GM21526 (cell line): ENCODE measurements around the gene ANXA8L1.
"Not testable (repeated sequence)": the region's sequence is repeated elsewhere in the genome, so short reads cannot be mapped to it uniquely, and the experiment has no call there.

Source experiments
- ATAC-seq: cut with Tn5 transposase; IDR thresholded peaks from one replicate; pipeline ENCODE4 v1.9.1; 2021; ENCODE audit warnings: moderate library complexity; ENCODE audit not compliant: unreplicated experiment, low FRiP score

ANXA8L1 gene

DNA sequence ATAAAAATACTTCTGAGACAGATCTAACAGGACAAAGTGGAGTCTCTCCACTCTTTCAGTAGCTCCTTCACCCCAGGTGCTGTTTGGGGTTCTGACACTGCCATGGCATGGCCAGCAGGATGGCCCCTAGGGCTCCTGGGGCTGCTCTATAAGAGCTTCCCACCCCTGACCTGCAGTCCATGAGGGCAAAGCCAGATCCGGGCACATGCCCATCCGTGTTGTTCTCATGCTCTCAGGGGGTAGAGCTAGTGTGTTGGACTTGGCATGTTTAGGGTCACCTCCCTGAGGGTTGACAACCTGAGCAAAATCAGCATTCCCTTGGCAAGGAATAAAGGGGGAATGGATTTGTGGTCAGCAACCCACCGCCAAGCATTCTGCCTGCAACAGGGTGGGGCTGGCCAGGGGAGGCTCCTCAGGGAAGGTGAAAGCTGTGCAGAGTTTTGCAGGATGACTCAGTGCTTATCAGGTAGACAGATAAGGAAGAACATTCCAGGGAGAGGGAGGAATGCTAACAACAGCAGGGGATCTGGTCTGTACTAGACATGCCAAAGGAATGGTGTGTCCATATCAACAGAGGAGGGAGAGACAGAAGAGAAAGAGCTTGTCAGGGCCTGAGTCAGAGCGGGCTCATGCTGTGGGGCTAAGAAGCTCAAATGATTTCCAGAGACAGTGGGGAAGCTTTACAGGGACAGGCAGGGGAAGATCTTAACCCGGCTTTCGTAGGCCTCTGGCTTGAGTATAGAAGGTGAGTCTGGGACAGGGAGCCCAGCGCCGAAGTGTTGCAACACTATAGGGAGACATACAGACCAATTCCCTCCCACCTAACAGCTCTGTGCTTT, 21.1 kb downstream of the ANXA8L1 start:
- not testable (repeated sequence) for ATAC-seq

DNA sequence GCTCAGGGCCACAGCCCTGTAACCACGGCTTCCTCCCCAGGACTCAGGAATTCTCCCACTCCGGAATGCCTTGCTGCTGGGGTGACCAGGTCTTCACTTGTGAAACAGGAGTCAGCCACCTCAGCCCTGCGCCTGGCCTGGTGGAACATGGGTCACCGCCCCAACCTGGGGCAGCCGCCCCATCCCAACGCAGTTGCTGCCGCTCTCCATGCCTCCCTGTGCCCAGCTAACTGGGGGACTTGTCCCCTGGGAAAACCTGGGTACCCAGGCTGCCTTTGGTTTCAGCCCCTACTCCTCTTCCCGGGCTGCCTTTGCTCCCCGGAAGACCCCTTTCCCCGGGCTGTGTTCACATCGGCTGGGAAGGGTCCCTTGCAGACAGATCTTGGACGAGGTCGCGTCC, 22.2 kb downstream of the ANXA8L1 start:
- not testable (repeated sequence) for ATAC-seq

DNA sequence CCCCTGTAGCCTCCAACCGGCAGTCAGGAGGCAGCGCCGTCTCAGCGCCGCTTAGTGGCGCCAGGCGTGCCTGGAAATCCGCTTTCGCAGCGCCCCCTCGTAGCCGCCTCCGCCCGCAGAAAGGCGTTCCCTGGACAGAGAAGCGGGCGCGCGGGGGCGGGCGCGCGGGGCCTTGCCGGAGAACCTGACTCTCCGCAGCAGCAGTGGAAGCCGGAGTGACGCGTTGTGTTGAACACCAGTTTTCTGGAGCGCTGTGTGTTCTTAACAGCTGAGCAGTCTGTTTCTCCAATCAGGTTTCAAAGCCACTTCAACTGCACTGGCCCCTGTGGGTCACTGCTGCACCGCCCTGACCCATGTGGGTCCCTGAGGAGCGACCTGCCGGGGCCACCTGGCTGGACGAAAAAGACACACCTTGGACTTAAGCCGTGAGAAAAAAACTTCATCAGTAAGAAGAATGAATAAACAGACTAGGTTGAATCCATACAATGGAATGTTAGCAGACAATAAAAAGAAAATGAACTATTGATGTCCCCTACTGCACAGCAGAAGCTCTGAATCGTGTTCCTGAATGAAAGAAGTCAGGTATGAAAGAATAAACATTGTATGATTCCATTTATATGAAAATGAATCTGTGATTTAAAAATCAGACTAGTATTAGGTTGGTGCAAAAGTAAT, 22.8 kb downstream of the ANXA8L1 start:
- ATAC-seq: not testable (repeated sequence)

DNA sequence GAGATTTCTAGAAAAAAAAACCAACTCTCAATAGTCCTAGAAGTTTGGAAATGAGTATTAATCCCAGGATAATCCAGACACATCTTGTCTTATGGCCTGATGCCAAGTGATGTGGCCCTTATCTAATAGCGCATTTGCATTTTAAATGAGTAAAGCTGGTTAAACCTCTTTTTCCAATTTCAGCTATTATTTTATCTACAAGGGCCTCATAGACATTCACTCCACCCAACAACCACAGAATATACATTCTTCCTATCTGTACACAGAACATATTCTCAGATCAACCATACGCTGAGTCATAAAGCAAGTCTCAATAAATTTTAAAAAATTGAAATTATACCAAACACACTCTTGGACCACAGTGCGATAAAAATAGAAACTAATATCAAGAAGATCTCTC, 34.0 kb downstream of the ANXA8L1 start:
- not testable (repeated sequence) for ATAC-seq

DNA sequence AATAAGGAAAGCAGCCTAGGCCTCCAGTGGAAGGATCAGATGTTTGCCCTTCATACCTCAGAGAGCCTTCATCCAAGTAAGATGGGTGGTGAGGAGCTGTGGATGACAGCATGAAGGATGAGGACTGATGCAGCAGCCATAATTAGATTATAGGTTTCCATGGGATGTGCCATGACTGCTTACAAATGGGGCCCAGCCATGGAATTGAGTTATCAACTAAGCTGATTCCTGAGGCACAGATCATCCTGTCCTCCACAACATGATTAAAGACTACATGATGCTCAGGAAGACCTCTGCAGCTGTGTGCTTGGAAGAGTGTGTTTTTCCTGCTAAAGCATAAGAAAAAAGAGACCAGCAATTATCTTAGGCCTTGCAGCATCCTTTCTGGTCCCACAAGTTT, 35.5 kb downstream of the ANXA8L1 start:
- not testable (repeated sequence) for ATAC-seq

DNA sequence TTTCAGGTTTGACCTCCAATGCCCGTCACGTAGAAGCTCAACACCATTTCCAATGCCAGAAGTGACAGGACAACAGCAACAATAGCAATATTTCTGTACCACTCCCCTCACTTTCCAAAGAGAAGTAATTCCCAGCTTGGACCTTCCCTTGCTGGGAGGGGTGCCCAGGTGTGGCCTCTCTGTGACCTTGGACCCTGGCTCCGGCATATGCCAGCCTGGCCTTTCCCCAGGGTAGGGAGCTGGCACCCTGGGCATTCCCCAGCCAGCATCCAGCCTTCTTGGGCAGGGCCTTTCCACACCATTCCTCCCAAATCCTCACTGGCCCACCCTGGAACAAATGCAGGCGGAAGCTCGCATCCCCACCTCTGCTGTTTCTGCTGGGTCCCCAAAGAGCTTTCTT, 37.1 kb downstream of the ANXA8L1 start:
- ATAC-seq: not testable (repeated sequence)

DNA sequence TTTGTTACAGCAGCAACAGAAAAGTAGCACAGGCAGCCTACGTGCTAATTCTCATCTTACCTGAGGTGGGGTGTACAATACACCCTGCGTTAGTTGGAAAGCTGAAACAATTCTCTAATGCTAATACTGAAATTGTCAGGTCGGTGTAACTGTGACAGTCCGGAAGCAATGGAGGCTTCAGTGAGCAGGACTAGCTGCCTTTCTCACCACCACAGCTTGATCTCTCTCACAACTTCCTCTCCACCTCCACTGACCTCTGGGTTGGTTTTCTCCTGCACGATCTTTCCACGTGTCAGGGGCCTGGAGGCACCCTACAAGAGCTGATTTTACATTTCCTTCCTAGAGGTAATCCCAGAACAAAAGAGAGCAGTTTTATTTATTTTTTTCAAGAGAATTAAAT, 39.7 kb downstream of the ANXA8L1 start:
- ATAC-seq: not testable (repeated sequence)

DNA sequence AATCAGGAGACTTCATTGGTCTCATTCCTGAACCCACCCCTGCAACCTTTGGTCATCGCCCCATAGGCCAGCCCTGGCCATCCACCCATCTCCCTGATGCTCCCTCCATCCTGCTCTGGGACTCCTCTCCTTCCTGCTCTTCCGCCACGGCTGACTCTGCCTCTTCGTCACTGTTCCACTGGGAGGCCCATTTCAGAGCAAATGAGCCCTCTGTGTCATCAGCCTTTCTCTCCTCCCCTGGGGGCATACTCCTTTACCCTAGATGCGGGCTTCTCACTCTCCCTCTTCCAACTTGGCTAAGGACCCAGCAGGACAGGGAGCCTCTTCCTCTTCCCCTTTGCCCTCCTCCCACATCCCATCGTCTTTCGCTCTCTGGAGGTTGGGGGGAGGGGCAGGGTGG, 42.7 kb downstream of the ANXA8L1 start:
- not testable (repeated sequence) for ATAC-seq

DNA sequence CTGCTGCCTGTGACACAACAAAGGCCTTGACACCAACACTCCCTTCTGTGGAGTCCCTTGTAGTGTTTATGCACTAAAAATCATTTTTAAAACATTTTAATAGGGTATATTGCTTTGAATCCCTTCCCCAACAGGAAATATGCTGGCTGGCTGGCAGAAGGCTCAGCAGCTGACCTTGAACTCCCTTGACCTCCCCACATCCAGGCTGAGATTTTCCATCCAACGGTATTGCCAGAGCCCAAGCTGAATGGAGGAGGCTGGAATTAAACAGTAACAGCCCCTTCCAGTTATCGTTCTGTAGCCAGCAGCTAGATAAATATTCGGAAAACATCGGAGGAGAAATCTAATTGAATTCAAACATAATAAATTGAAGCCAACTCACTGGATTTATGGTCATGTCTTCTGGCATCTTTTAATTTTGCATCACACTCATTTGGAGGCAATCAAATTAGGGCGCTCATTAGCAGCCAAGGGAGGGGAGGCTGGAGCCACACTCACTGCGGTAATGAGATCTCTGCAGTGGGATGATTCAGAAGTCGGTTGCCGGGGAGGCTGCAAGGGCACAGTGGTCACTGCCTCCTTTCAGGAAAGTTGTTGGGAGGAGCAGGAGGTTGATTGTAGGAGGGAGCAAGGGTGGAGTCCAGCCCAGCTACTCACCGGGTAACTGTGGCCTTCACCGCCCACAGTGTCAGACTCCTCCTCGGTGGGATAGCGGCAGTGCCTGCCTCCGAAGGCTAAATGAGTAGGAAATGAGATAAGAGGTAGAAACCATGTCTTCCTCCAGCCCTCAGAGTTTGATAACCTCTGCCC, 44.2 kb downstream of the ANXA8L1 start:
- not testable (repeated sequence) for ATAC-seq

DNA sequence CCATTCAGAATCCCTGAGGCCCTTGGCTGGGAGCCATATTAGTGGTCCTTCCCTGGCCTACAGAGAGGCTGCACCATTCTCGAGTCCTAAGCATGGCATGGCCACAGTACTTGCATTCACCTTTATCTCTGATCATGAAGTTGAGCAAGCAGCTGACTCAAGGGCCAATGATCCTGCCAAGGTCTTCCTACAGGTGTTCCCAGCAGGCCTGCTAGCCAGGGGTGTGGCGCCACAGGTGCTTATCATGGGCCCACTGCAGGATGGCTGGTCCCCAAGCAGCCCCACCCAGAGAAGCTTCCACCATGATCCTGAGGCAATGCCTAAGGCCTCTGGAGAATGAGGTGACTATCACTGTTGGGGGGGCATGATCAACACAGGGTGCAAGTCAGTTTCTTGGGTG, 48.0 kb downstream of the ANXA8L1 start:
- not testable (repeated sequence) for ATAC-seq

DNA sequence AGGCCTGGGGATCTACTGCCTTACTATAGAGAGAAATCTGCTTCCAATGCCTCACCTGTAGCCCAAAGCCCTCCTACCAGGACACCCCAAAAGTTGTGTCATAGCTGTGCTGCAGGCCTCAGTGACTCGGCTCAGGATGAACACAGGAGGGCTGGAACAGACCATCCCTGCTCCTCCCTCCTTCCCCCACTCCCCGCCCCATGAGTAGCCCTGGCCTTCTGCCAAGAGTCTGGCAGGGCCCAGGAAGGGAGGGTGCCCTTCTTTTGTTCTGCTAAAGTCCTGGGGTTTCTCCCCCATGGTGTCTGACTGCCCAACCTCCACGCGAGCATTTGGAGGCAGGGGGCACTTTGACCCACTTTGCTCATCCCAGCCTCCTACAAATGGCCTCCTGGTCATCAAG, 65.4 kb downstream of the ANXA8L1 start:
- not testable (repeated sequence) for ATAC-seq
